Caco-2 (cell line): Measurements from ENCODE around the gene IQSEC1. TPM values are rescaled to one million over a fixed set of nuclear protein-coding genes. Genes with fewer than 3 reads are reported as not detected.

Experiments used
- BruUV-seq: library from RNA; stranded (reverse); fragments of 400-500 nt; replicated peaks from 2 replicates; lab custom pipeline; 2021; lab: Mats Ljungman, UMichigan
- CTCF ChIA-PET: fragments of 300-600 bp; sonication (Branson Sonifier 250); formaldehyde crosslinking; loops from one replicate; lab custom pipeline; 2022; ENCODE audit warnings: antibody characterized with exemption; lab: Charles Lee
- POLR2A ChIA-PET: fragments of 300-600 bp; sonication (Branson Sonifier 250); formaldehyde crosslinking; loops from one replicate; lab custom pipeline; 2022; ENCODE audit warnings: antibody characterized with exemption; lab: Charles Lee
- DNase-seq, 2 experiments: peaks; one replicate each; pipeline versions ENCODE4 v3.0.0 to v3.0.0-alpha.2; 2020 to 2022
- H3K27me3 ChIP-seq: replicated peaks from 2 replicates; pipeline ENCODE4 v1.6.0; 2011; ENCODE audit warnings: low read length; ENCODE audit not compliant: control insufficient read depth, insufficient read depth
- H3K36me3 ChIP-seq: 2 replicates; pipeline ENCODE4 v1.5.1; 2011; ENCODE audit warnings: low read length; ENCODE audit not compliant: control insufficient read depth, insufficient read depth
- H3K4me1 ChIP-seq: fragments of 250-450 bp; sonication (Bioruptor Pico); 2 replicates; pipeline ENCODE4 v1.5.1; 2020; ENCODE audit warnings: mild to moderate bottlenecking
- H3K4me3 ChIP-seq: 2 replicates; pipeline ENCODE4 v1.5.1; 2011; ENCODE audit warnings: low read depth, mild to moderate bottlenecking, control low read depth, low read length
- H3K9me3 ChIP-seq: fragments of 250-450 bp; sonication (Bioruptor Pico); 2 replicates; pipeline ENCODE4 v1.5.1; 2020; ENCODE audit warnings: mild to moderate bottlenecking, moderate library complexity
- H3K27ac Mint-ChIP-seq: one replicate; pipeline ENCODE4 v1.8.0; 2022; ENCODE audit warnings: mixed read lengths; ENCODE audit not compliant: unreplicated experiment
- H3K27me3 Mint-ChIP-seq: one replicate; pipeline ENCODE4 v1.8.0; 2022; ENCODE audit warnings: mixed read lengths; ENCODE audit not compliant: insufficient read depth, unreplicated experiment
- H3K36me3 Mint-ChIP-seq: one replicate; pipeline ENCODE4 v1.8.0; 2022; ENCODE audit warnings: mild to moderate bottlenecking, mixed read lengths; ENCODE audit not compliant: insufficient read depth, unreplicated experiment
- H3K4me1 Mint-ChIP-seq: one replicate; pipeline ENCODE4 v1.8.0; 2022; ENCODE audit warnings: low read depth, mixed read lengths; ENCODE audit not compliant: unreplicated experiment
- H3K4me3 Mint-ChIP-seq: one replicate; pipeline ENCODE4 v1.8.0; 2022; ENCODE audit warnings: mild to moderate bottlenecking, moderate library complexity, mixed read lengths; ENCODE audit not compliant: unreplicated experiment
- H3K9me3 Mint-ChIP-seq: one replicate; pipeline ENCODE4 v1.8.0; 2022; ENCODE audit warnings: mixed read lengths; ENCODE audit not compliant: unreplicated experiment
- intact Hi-C: fragments of 100-400 bp; cut with micrococcal nuclease; formaldehyde crosslinking; loops from one replicate; pipeline ENCODE4 v1.10.0; 2022; ENCODE audit not compliant: unreplicated experiment
- total RNA-seq: library from RNA; stranded (reverse); gene quantifications from 2 replicates; pipeline ENCODE4 v1.2.3, GENCODE V29; 2022
- TF ChIP-seq, protein P1 (sequence below), 2 experiments: fragments of 200-600 bp in 1 of 2; IDR thresholded peaks; 1 replicate in 1 of 2; 2 replicates in 1 of 2; pipeline versions ENCODE4 v1.5.1 to v1.8.0; 2011 to 2022; ENCODE audit warnings: antibody characterized with exemption in 1 of 2, control low read depth in 1 of 2, inconsistent platforms in 1 of 2, low read depth in 1 of 2, low read length in 1 of 2, mild to moderate bottlenecking in 1 of 2, moderate library complexity in 1 of 2; ENCODE audit not compliant: insufficient read depth in 1 of 2, severe bottlenecking in 1 of 2, unreplicated experiment in 1 of 2

IQSEC1 gene
- total RNA-seq, 1 experiment from 2014 or later, result 40.0 TPM

DNA sequence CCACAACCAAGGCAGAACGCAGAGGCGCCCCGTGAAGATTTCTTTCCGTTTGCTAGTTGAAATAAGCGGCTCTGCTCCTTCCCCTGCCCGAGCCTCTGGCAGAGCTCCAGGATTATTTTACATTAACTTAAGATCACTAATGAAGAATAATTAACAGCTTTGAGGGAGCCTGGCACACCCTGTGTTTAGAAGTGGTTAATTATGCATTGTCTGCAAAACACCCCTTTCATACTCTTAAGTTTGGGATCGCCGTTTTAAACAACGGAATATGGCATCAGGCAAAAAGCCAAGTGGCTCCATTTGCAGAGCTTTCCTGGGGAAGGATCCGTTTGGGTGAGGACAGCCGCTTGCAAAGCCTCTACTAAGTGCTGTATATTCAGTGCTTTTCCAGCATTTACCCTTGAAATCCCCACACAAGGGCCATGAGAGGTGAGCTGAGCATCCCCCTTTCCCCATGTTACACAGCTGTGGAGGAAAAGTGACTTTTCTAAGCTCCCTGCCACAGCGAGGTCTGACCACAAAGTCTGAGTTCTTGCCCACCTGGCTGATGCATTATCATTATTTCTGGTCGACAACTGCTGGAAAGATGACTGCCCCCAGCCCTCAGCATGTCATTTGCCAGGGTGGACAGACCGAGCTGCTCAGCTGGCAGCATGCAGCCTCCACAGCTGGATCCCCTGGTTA is 33.9 kb downstream of the IQSEC1 start:
- Histone ChIP-seq H3K4me1 (no peaks in the 10 kb centered on the region), H3K4me3 (no peak overlapping the region), H3K27me3 (no peaks in the 10 kb centered on the region), H3K9me3 (no peaks in the 10 kb centered on the region), H3K36me3 (no peaks in the 10 kb centered on the region)
- Mint-ChIP-seq H3K4me3 (no peak overlapping the region), H3K27me3 (peaks cover 20% of the 10 kb centered on the region), H3K9me3 (no peaks in the 10 kb centered on the region), H3K4me1 (no peaks in the 10 kb centered on the region), H3K27ac (no peak overlapping the region), H3K36me3 (no peaks in the 10 kb centered on the region)
- POLR2A ChIA-PET, result no interaction called here
- TF ChIP-seq, protein P1, sequence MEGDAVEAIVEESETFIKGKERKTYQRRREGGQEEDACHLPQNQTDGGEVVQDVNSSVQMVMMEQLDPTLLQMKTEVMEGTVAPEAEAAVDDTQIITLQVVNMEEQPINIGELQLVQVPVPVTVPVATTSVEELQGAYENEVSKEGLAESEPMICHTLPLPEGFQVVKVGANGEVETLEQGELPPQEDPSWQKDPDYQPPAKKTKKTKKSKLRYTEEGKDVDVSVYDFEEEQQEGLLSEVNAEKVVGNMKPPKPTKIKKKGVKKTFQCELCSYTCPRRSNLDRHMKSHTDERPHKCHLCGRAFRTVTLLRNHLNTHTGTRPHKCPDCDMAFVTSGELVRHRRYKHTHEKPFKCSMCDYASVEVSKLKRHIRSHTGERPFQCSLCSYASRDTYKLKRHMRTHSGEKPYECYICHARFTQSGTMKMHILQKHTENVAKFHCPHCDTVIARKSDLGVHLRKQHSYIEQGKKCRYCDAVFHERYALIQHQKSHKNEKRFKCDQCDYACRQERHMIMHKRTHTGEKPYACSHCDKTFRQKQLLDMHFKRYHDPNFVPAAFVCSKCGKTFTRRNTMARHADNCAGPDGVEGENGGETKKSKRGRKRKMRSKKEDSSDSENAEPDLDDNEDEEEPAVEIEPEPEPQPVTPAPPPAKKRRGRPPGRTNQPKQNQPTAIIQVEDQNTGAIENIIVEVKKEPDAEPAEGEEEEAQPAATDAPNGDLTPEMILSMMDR (IDR thresholded peaks at IDR 0.05; ENCODE audit: insufficient read depth in 1 of 2, low read depth in 1 of 2, low read length in 1 of 2, severe bottlenecking in 1 of 2, unreplicated experiment in 1 of 2), result no peak
- CTCF ChIA-PET, result no interaction called here
- no peak for DNase-seq
- intact Hi-C loops, result no loop called here
- BruUV-seq, result no TSS peak

DNA sequence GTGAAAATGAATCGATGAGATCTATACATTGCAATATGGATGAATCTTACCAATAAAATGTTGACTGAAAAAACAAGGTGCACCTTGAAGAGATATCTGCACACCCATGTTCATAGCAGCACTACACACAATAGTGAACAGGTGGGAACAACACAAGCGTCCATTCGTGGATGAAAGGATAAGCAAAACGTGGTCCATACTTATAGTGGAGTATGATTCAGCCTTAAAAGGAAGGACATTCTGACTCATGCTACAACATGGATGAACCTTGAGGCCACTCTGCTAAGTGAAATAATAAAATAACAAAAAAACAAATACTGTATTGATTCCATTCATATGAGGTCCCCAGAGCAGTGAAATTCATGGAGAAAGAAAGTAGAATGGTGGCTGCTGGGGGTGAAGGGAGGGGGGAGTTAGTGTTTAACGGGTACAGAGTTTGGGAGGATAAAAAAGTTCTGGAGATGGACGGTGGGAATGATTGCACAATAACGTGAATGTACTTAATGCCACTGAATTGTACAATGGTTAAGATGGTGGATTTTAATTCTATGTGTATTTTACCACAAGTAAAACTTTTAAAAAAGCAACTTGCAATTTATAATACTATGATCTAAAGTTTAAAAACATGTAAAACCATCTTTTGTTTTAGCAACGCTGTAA is 35.6 kb downstream of the IQSEC1 start:
- H3K4me3 ChIP-seq, result no peak overlapping the region
- TF ChIP-seq, protein P1 (IDR thresholded peaks at IDR 0.05; ENCODE audit: insufficient read depth in 1 of 2, low read depth in 1 of 2, low read length in 1 of 2, severe bottlenecking in 1 of 2, unreplicated experiment in 1 of 2), result no peak
- H3K9me3 Mint-ChIP-seq, result no peaks in the 10 kb centered on the region
- no peaks in the 10 kb centered on the region for H3K27me3 ChIP-seq
- no peaks in the 10 kb centered on the region for H3K9me3 ChIP-seq
- CTCF ChIA-PET, result no interaction called here
- no peaks in the 10 kb centered on the region for H3K4me1 Mint-ChIP-seq
- intact Hi-C loops, result no loop called here
- peaks cover 17% of the 10 kb centered on the region for H3K27me3 Mint-ChIP-seq
- H3K4me3 Mint-ChIP-seq, result no peak overlapping the region
- no TSS peak for BruUV-seq
- POLR2A ChIA-PET, result no interaction called here
- no peaks in the 10 kb centered on the region for H3K36me3 Mint-ChIP-seq
- no peaks in the 10 kb centered on the region for H3K4me1 ChIP-seq
- no peaks in the 10 kb centered on the region for H3K36me3 ChIP-seq
- no peak for DNase-seq
- no peak overlapping the region for H3K27ac Mint-ChIP-seq

GRCh38 chr3:13034861-13035260 is 38.4 kb downstream of the IQSEC1 start:
- ChIA-PET CTCF (no interaction called here), POLR2A (no interaction called here)
- intact Hi-C loops, result no loop called here
- no peaks in the 10 kb centered on the region for H3K27me3 ChIP-seq
- no peak overlapping the region for H3K27ac Mint-ChIP-seq
- H3K4me3 ChIP-seq, result no peak overlapping the region
- no peaks in the 10 kb centered on the region for H3K9me3 ChIP-seq
- peaks cover 17% of the 10 kb centered on the region for H3K27me3 Mint-ChIP-seq
- H3K4me3 Mint-ChIP-seq, result no peak overlapping the region
- H3K36me3 Mint-ChIP-seq, result no peaks in the 10 kb centered on the region
- H3K4me1 ChIP-seq, result no peaks in the 10 kb centered on the region
- H3K36me3 ChIP-seq, result no peaks in the 10 kb centered on the region
- no peaks in the 10 kb centered on the region for H3K9me3 Mint-ChIP-seq
- no peak for DNase-seq
- BruUV-seq, result no TSS peak
- TF ChIP-seq, protein P1 (IDR thresholded peaks at IDR 0.05; ENCODE audit: insufficient read depth in 1 of 2, low read depth in 1 of 2, low read length in 1 of 2, severe bottlenecking in 1 of 2, unreplicated experiment in 1 of 2), result no peak
- no peaks in the 10 kb centered on the region for H3K4me1 Mint-ChIP-seq
